PC-3 (cell line): ENCODE data around the gene USP4. TPM values are rescaled to one million over a fixed set of nuclear protein-coding genes. Genes with fewer than 3 reads are reported as not detected.
A peak's percentile ranks its signal among the peaks of the same experiment; 100 is the strongest.

ENCODE experiments used
- ATAC-seq: fragments of 200-7000 bp; cut with Tn5 transposase; 2 replicates; pipeline ENCODE4 v1.9.1; 2020; ENCODE audit warnings: mild to moderate bottlenecking, moderate library complexity
- BruUV-seq: library from RNA; stranded (reverse); fragments of 400-500 nt; replicated peaks from 2 replicates; lab custom pipeline; 2021; lab: Mats Ljungman, UMichigan
- CTCF ChIA-PET: fragments of 300-600 bp; sonication (Branson Sonifier 250); formaldehyde crosslinking; loops from one replicate; lab custom pipeline; 2022; ENCODE audit warnings: antibody characterized with exemption; lab: Charles Lee
- POLR2A ChIA-PET: fragments of 300-600 bp; sonication (Branson Sonifier 250); formaldehyde crosslinking; loops from one replicate; lab custom pipeline; 2022; ENCODE audit warnings: antibody characterized with exemption; ENCODE audit not compliant: unreplicated experiment; lab: Charles Lee
- DNase-seq: peaks from one replicate; pipeline ENCODE4 v3.0.0-alpha.2; 2015
- H2AFZ ChIP-seq: fragments of 300-600 bp; sonication (generic); 2 replicates; pipeline ENCODE4 v1.6.0; 2016; ENCODE audit warnings: antibody characterized with exemption, low read length
- H3F3A ChIP-seq: fragments of 300-600 bp; sonication (generic); one replicate; pipeline ENCODE4 v1.6.0; 2017; ENCODE audit warnings: antibody characterized with exemption, low read length, control low read depth, mild to moderate bottlenecking; ENCODE audit not compliant: unreplicated experiment
- H3K27ac ChIP-seq: fragments of 300-600 bp; sonication (generic); 2 replicates; pipeline ENCODE4 v1.5.1; 2016; ENCODE audit warnings: mild to moderate bottlenecking, low read length
- H3K27me3 ChIP-seq: fragments of 300-600 bp; sonication (generic); 2 replicates; pipeline ENCODE4 v1.6.1; 2016; ENCODE audit warnings: low read length, mixed read lengths
- H3K36me3 ChIP-seq: fragments of 300-600 bp; sonication (generic); 2 replicates; pipeline ENCODE4 v1.6.1; 2016; ENCODE audit warnings: low read depth, mixed run types, low read length, mixed read lengths
- H3K4me1 ChIP-seq: fragments of 300-600 bp; sonication (generic); 2 replicates; pipeline ENCODE4 v1.5.1; 2016; ENCODE audit warnings: low read length; ENCODE audit not compliant: insufficient read depth
- H3K4me2 ChIP-seq: fragments of 300-600 bp; sonication (generic); 2 replicates; pipeline ENCODE4 v1.6.0; 2016; ENCODE audit warnings: low read length
- H3K4me3 ChIP-seq: fragments of 300-600 bp; sonication (generic); 2 replicates; pipeline ENCODE4 v1.5.1; 2016; ENCODE audit warnings: mild to moderate bottlenecking, low read length, mixed read lengths
- H3K79me2 ChIP-seq: fragments of 300-600 bp; sonication (generic); 2 replicates; pipeline ENCODE4 v1.6.1; 2017; ENCODE audit warnings: low read length, mixed read lengths
- H3K9ac ChIP-seq: fragments of 300-600 bp; sonication (generic); 2 replicates; pipeline ENCODE4 v1.6.0; 2016; ENCODE audit warnings: mild to moderate bottlenecking, low read length
- H3K9me2 ChIP-seq: fragments of 300-600 bp; sonication (generic); replicated peaks from 2 replicates; pipeline ENCODE4 v1.6.1; 2016; ENCODE audit warnings: mixed run types, low read length, mixed read lengths
- H3K9me3 ChIP-seq: fragments of 300-600 bp; sonication (generic); 2 replicates; pipeline ENCODE4 v1.6.1; 2016; ENCODE audit warnings: low read length, mixed read lengths
- H4K20me1 ChIP-seq: fragments of 300-600 bp; sonication (generic); 2 replicates; pipeline ENCODE4 v1.6.1; 2016; ENCODE audit warnings: low read length, mixed read lengths
- CTCF ChIP-seq: fragments of 300-600 bp; sonication (generic); conservative IDR thresholded peaks from 2 replicates; pipeline ENCODE4 v1.5.1; 2017; ENCODE audit warnings: antibody characterized with exemption, low read depth, mild to moderate bottlenecking, low read length
- EZH2 ChIP-seq: fragments of 300-600 bp; sonication (generic); IDR thresholded peaks from one replicate; pipeline ENCODE4 v1.6.1; 2017; ENCODE audit warnings: antibody characterized with exemption, mild to moderate bottlenecking, low read length; ENCODE audit not compliant: unreplicated experiment
- EZH2phosphoT487 ChIP-seq: fragments of 300-600 bp; sonication (generic); IDR thresholded peaks from 2 replicates; pipeline ENCODE4 v1.6.1; 2018; ENCODE audit warnings: mild to moderate bottlenecking, antibody characterized with exemption, low read length, borderline replicate concordance
- intact Hi-C: fragments of 100-400 bp; cut with micrococcal nuclease; formaldehyde crosslinking; loops from 2 replicates; pipeline ENCODE4 v1.9.0; 2023
- total RNA-seq: library from RNA; depleted of rRNA; stranded (reverse); fragments of >200 nt; gene quantifications from 2 replicates; pipeline ENCODE4 v1.2.3, GENCODE V29; 2014

USP4 gene
- total RNA-seq, 1 experiment from 2014 or later, result 19.9 TPM

GRCh38 chr3:49298511-49298910 lies 41.3 kb downstream of the USP4 start:
- ATAC-seq, result peak; percentile 75
- Histone ChIP-seq H3K4me1 (0 out of 2 replicates have a peak, but pooled peaks cover 3% of the 10 kb centered on the region), H3K36me3 (peaks cover 73% of the 10 kb centered on the region)

GRCh38 chr3:49296781-49297411 lies 43.0 kb downstream of the USP4 start:
- no peaks in the 10 kb centered on the region for H3K27me3 ChIP-seq
- no peak overlapping the region for H3K4me2 ChIP-seq
- H3K9ac ChIP-seq, result no peak overlapping the region
- H3K9me3 ChIP-seq, result no peaks in the 10 kb centered on the region
- 0 out of 2 replicates have a peak, but pooled peaks cover 3% of the 10 kb centered on the region for H3K4me1 ChIP-seq
- H3K79me2 ChIP-seq, result no peaks in the 10 kb centered on the region
- ChIA-PET POLR2A (no interaction called here), CTCF (no interaction called here)
- H4K20me1 ChIP-seq, result no peaks in the 10 kb centered on the region
- H2AFZ ChIP-seq, result no peak overlapping the region
- no peak overlapping the region for H3K4me3 ChIP-seq
- H3K27ac ChIP-seq, result no peak overlapping the region
- no peak for DNase-seq
- BruUV-seq, result no TSS peak
- H3F3A ChIP-seq, result no peaks in the 10 kb centered on the region
- ATAC-seq, result no peak
- intact Hi-C loops, result no loop called here
- TF ChIP-seq CTCF (no peak), EZH2 (no peak), EZH2phosphoT487 (no peak)
- no peaks in the 10 kb centered on the region for H3K9me2 ChIP-seq
- H3K36me3 ChIP-seq, result peaks cover 68% of the 10 kb centered on the region

More at GRCh38 chr3:49298511-49298910, 41.3 kb downstream of the USP4 start:
- no TSS peak for BruUV-seq
- Histone ChIP-seq H3K9me2 (no peaks in the 10 kb centered on the region), H2AFZ (no peak overlapping the region), H3K9ac (no peak overlapping the region), H4K20me1 (no peaks in the 10 kb centered on the region), H3K4me2 (no peak overlapping the region), H3K4me3 (no peak overlapping the region), H3K27ac (no peak overlapping the region), H3K79me2 (no peaks in the 10 kb centered on the region), H3K9me3 (no peaks in the 10 kb centered on the region), H3F3A (no peaks in the 10 kb centered on the region), H3K27me3 (no peaks in the 10 kb centered on the region)
- TF ChIP-seq EZH2, result no peak
- no peak for TF ChIP-seq CTCF
- no peak for TF ChIP-seq EZH2phosphoT487
- POLR2A ChIA-PET, result no interaction called here
- intact Hi-C loops, result no loop called here
- no peak for DNase-seq
- CTCF ChIA-PET, result no interaction called here

- Histone ChIP-seq H4K20me1 (no peaks in the 10 kb centered on the region), H3K9ac (no peak overlapping the region), H2AFZ (no peak overlapping the region), H3K27ac (no peak overlapping the region), H3K4me3 (no peak overlapping the region), H3K4me2 (no peak overlapping the region), H3K9me3 (no peaks in the 10 kb centered on the region), H3K36me3 (peaks cover 63% of the 10 kb centered on the region), H3K27me3 (no peaks in the 10 kb centered on the region), H3K4me1 (no peaks in the 10 kb centered on the region), H3K9me2 (no peaks in the 10 kb centered on the region), H3F3A (no peaks in the 10 kb centered on the region), H3K79me2 (no peaks in the 10 kb centered on the region)
- intact Hi-C loops, result loop anchor here (1.0 kb wide), 2 partner anchors 124 to 154 kb away; partner anchors contain the start of gene KLHDC8B
- no TSS peak for BruUV-seq
- peak; percentile 65 for DNase-seq
- ChIA-PET CTCF (no interaction called here), POLR2A (no interaction called here)
- peak; percentile 31; the same call in 1 of the 2 replicates for ATAC-seq
- TF ChIP-seq CTCF, result peak; percentile 90
- no peak for TF ChIP-seq EZH2
Observed at GRCh38 chr3:49295489-49296058, 44.3 kb downstream of the USP4 start.
